Osteoblast (primary cell): ENCODE results near the gene DLG3. TPM values are rescaled to one million over a fixed set of nuclear protein-coding genes. Genes with fewer than 3 reads are reported as not detected.
"Not testable (repeated sequence)": the region's sequence is repeated elsewhere in the genome, so short reads cannot be mapped to it uniquely, and the experiment has no call there.

Experiments
- DNase-seq: peaks from one replicate; pipeline ENCODE4 v3.0.0; 2011; ENCODE audit warnings: low spot score, mixed read lengths; ENCODE audit not compliant: insufficient read length; ENCODE audit errors: missing footprints
- H2AFZ ChIP-seq: 2 replicates; pipeline ENCODE4 v1.6.0; 2011; ENCODE audit warnings: mild to moderate bottlenecking, low read length
- H3K27ac ChIP-seq: 2 replicates; pipeline ENCODE4 v1.5.1; 2011; ENCODE audit warnings: mild to moderate bottlenecking, low read depth, low read length, moderate library complexity
- H3K27me3 ChIP-seq: 2 replicates; pipeline ENCODE4 v1.6.0; 2012; ENCODE audit warnings: mild to moderate bottlenecking, control low read depth, inconsistent platforms, low read length, moderate library complexity; ENCODE audit not compliant: insufficient read depth
- H3K36me3 ChIP-seq: 2 replicates; pipeline ENCODE4 v1.5.1; 2011; ENCODE audit warnings: mild to moderate bottlenecking, low read length, control low read depth, moderate library complexity; ENCODE audit not compliant: insufficient read depth
- H3K4me1 ChIP-seq: 2 replicates; pipeline ENCODE4 v1.5.1; 2011; ENCODE audit warnings: mild to moderate bottlenecking, low read length, control low read depth, moderate library complexity; ENCODE audit not compliant: insufficient read depth
- H3K4me2 ChIP-seq: 2 replicates; pipeline ENCODE4 v1.6.0; 2011; ENCODE audit warnings: mild to moderate bottlenecking, low read length; ENCODE audit not compliant: insufficient read depth
- H3K4me3 ChIP-seq: fragments of 200-600 bp; sonication (generic); 3 replicates; pipeline ENCODE4 v1.5.1; 2012; ENCODE audit warnings: mild to moderate bottlenecking, low read length, inconsistent platforms; ENCODE audit not compliant: insufficient read depth
- H3K79me2 ChIP-seq: 2 replicates; pipeline ENCODE4 v1.6.0; 2012; ENCODE audit warnings: mild to moderate bottlenecking, low read length, control low read depth, inconsistent platforms; ENCODE audit not compliant: insufficient read depth
- H3K9me3 ChIP-seq: 2 replicates; pipeline ENCODE4 v1.5.1; 2011; ENCODE audit warnings: low read depth, low read length, control low read depth
- H4K20me1 ChIP-seq: 2 replicates; pipeline ENCODE4 v1.6.0; 2012; ENCODE audit warnings: mild to moderate bottlenecking, low read length, control low read depth; ENCODE audit not compliant: insufficient read depth
- CTCF ChIP-seq: IDR thresholded peaks from 2 replicates; pipeline ENCODE4 v1.5.1; 2011; ENCODE audit warnings: mild to moderate bottlenecking, low read depth, low read length, moderate library complexity; ENCODE audit errors: extremely low read depth
- total RNA-seq: library from RNA; depleted of rRNA; stranded (reverse); fragments of >200 nt; gene quantifications from 2 replicates; pipeline ENCODE4 v1.2.3, GENCODE V29; 2012

DLG3 gene
- total RNA-seq, 1 donor = 8.0 TPM

GRCh38 chrX:70509078-70509477 is 64.4 kb downstream of the DLG3 start:
- H3K4me2 ChIP-seq = no peak overlapping the region
- H3K4me1 ChIP-seq = no peaks in the 10 kb centered on the region
- TF ChIP-seq CTCF = no peak

DNA sequence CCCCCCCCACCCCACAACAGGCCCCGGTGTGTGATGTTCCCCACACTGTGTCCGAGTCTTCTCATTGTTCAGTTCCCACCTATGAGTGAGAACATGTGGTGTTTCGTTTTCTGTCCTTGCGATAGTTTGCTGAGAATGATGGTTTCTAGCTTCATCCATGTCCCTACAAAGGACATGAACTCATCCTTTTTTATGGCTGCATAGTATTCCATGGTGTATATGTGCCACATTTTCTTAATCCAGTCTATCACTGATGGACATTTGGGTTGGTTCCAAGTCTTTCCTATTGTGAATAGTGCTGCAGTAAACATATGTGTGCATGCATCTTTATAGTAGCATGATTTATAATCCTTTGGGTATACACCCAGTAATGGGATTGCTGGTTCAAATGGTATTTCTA is 70.6 kb downstream of the DLG3 start:
- DNase-seq, H3K79me2 ChIP-seq, H4K20me1 ChIP-seq, H3K4me1 ChIP-seq, H3K4me3 ChIP-seq, H3K27me3 ChIP-seq, H3K9me3 ChIP-seq, H3K36me3 ChIP-seq, H3K27ac ChIP-seq, H2AFZ ChIP-seq, H3K4me2 ChIP-seq: not testable (repeated sequence)

More at GRCh38 chrX:70509078-70509477, 64.4 kb downstream of the DLG3 start:
- Histone ChIP-seq H3K4me3 (no peak overlapping the region), H3K9me3 (no peaks in the 10 kb centered on the region), H4K20me1 (no peaks in the 10 kb centered on the region), H2AFZ (no peak overlapping the region), H3K27me3 (no peaks in the 10 kb centered on the region), H3K79me2 (no peaks in the 10 kb centered on the region), H3K36me3 (no peaks in the 10 kb centered on the region), H3K27ac (no peak overlapping the region)
- no peak for DNase-seq

GRCh38 chrX:70515692-70516091 is 71.1 kb downstream of the DLG3 start:
- not testable (repeated sequence) for H3K9me3 ChIP-seq, H2AFZ ChIP-seq, H3K27ac ChIP-seq, H3K4me3 ChIP-seq, H3K4me2 ChIP-seq, DNase-seq, H3K79me2 ChIP-seq, H3K27me3 ChIP-seq, H3K36me3 ChIP-seq, H4K20me1 ChIP-seq, H3K4me1 ChIP-seq

- Histone ChIP-seq H2AFZ (no peak overlapping the region), H3K4me1 (no peaks in the 10 kb centered on the region), H3K27me3 (peaks cover 36% of the 10 kb centered on the region), H3K27ac (no peak overlapping the region), H3K79me2 (no peaks in the 10 kb centered on the region), H3K36me3 (no peaks in the 10 kb centered on the region), H3K4me2 (no peak overlapping the region), H4K20me1 (no peaks in the 10 kb centered on the region), H3K4me3 (no peak overlapping the region), H3K9me3 (no peaks in the 10 kb centered on the region)
- DNase-seq = no peak
- TF ChIP-seq CTCF = no peak
Observed at GRCh38 chrX:70525733-70526132, 81.1 kb downstream of the DLG3 start.

- H3K27me3 ChIP-seq = peaks cover 41% of the 10 kb centered on the region
- H4K20me1 ChIP-seq = no peaks in the 10 kb centered on the region
- no peaks in the 10 kb centered on the region for H3K9me3 ChIP-seq
- DNase-seq = no peak
- no peak overlapping the region for H3K4me3 ChIP-seq
- H3K79me2 ChIP-seq = no peaks in the 10 kb centered on the region
- no peaks in the 10 kb centered on the region for H3K4me1 ChIP-seq
- TF ChIP-seq CTCF = no peak
- H3K27ac ChIP-seq = no peak overlapping the region
- no peak overlapping the region for H2AFZ ChIP-seq
- H3K4me2 ChIP-seq = no peak overlapping the region
- no peaks in the 10 kb centered on the region for H3K36me3 ChIP-seq
Observed at GRCh38 chrX:70527053-70527452, 82.4 kb downstream of the DLG3 start.
